ENCODE results near the gene TNFAIP8.
"Not testable (repeated sequence)": the region's sequence is repeated elsewhere in the genome, so short reads cannot be mapped to it uniquely, and the experiment has no call there.

The TNFAIP8 gene

GRCh38 chr5:119412279-119413227 lies 56.7 kb downstream of the TNFAIP8 start:
- H3K4me3 ChIP-seq (ENCODE audit: low read depth, low read length) = no peak overlapping the region

- H3K4me3 ChIP-seq (ENCODE audit: low read depth, low read length) = not testable (repeated sequence)
Observed at GRCh38 chr5:119414124-119414734, 58.4 kb downstream of the TNFAIP8 start.

- H3K4me3 ChIP-seq (ENCODE audit: low read depth, low read length) = no peak overlapping the region
Observed at GRCh38 chr5:119417891-119418605, 62.2 kb downstream of the TNFAIP8 start.

GRCh38 chr5:119418606-119419100 lies 62.8 kb downstream of the TNFAIP8 start:
- no peak overlapping the region for H3K4me3 ChIP-seq (ENCODE audit: low read depth, low read length)

GRCh38 chr5:119420169-119420568 lies 64.3 kb downstream of the TNFAIP8 start:
- no peak overlapping the region for H3K4me3 ChIP-seq (ENCODE audit: low read depth, low read length)

- H3K4me3 ChIP-seq (ENCODE audit: low read depth, low read length) = no peak overlapping the region
Observed at GRCh38 chr5:119426057-119426456, 70.2 kb downstream of the TNFAIP8 start.

- H3K4me3 ChIP-seq (ENCODE audit: low read depth, low read length) = no peak overlapping the region
Observed at GRCh38 chr5:119427060-119427459, 71.2 kb downstream of the TNFAIP8 start.

GRCh38 chr5:119427596-119427995 lies 71.8 kb downstream of the TNFAIP8 start:
- not testable (repeated sequence) for H3K4me3 ChIP-seq (ENCODE audit: low read depth, low read length)

GRCh38 chr5:119428166-119428565 lies 72.3 kb downstream of the TNFAIP8 start:
- not testable (repeated sequence) for H3K4me3 ChIP-seq (ENCODE audit: low read depth, low read length)

- H3K4me3 ChIP-seq (ENCODE audit: low read depth, low read length) = not testable (repeated sequence)
Observed at GRCh38 chr5:119428574-119428973, 72.8 kb downstream of the TNFAIP8 start.

GRCh38 chr5:119432674-119433237 lies 76.9 kb downstream of the TNFAIP8 start:
- not testable (repeated sequence) for H3K4me3 ChIP-seq (ENCODE audit: low read depth, low read length)

GRCh38 chr5:119435436-119436132 lies 79.8 kb downstream of the TNFAIP8 start:
- no peak overlapping the region for H3K4me3 ChIP-seq (ENCODE audit: low read depth, low read length)

GRCh38 chr5:119437785-119438586 lies 82.2 kb downstream of the TNFAIP8 start:
- not testable (repeated sequence) for H3K4me3 ChIP-seq (ENCODE audit: low read depth, low read length)

GRCh38 chr5:119438587-119438917 lies 82.7 kb downstream of the TNFAIP8 start:
- H3K4me3 ChIP-seq (ENCODE audit: low read depth, low read length) = not testable (repeated sequence)

- H3K4me3 ChIP-seq (ENCODE audit: low read depth, low read length) = no peak overlapping the region
Observed at GRCh38 chr5:119439140-119439631, 83.4 kb downstream of the TNFAIP8 start.

GRCh38 chr5:119439632-119440031 lies 83.8 kb downstream of the TNFAIP8 start:
- H3K4me3 ChIP-seq (ENCODE audit: low read depth, low read length) = not testable (repeated sequence)

- not testable (repeated sequence) for H3K4me3 ChIP-seq (ENCODE audit: low read depth, low read length)
Observed at GRCh38 chr5:119444643-119445042, 88.8 kb downstream of the TNFAIP8 start.

- no peak overlapping the region for H3K4me3 ChIP-seq (ENCODE audit: low read depth, low read length)
Observed at GRCh38 chr5:119445544-119445943, 89.7 kb downstream of the TNFAIP8 start.

Measured in iPS-11a (cell line).